KMS-11 (cell line): ENCODE results near the gene GNB1L.

ENCODE experiments used
- H2AFZ ChIP-seq: fragments of 200-600 bp; sonication (generic); 2 replicates; pipeline ENCODE4 v1.6.1; 2016; ENCODE audit warnings: antibody characterized with exemption, mixed run types, low read depth
- H3K27ac ChIP-seq: fragments of 200-600 bp; sonication (generic); 2 replicates; pipeline ENCODE4 v1.6.1; 2016; ENCODE audit warnings: mild to moderate bottlenecking, mixed run types
- H3K27me3 ChIP-seq: fragments of 200-600 bp; sonication (generic); 2 replicates; pipeline ENCODE4 v1.6.1; 2017; ENCODE audit warnings: mild to moderate bottlenecking, low read depth, mixed run types, moderate library complexity; ENCODE audit not compliant: insufficient read depth
- H3K36me3 ChIP-seq: fragments of 200-600 bp; sonication (generic); 2 replicates; pipeline ENCODE4 v1.6.1; 2017; ENCODE audit warnings: mild to moderate bottlenecking, mixed run types; ENCODE audit not compliant: insufficient read depth
- H3K4me1 ChIP-seq: fragments of 200-600 bp; sonication (generic); 2 replicates; pipeline ENCODE4 v1.6.1; 2016; ENCODE audit warnings: mild to moderate bottlenecking, low read depth, mixed run types; ENCODE audit not compliant: poor library complexity, severe bottlenecking
- H3K4me2 ChIP-seq: fragments of 200-600 bp; sonication (generic); 2 replicates; pipeline ENCODE4 v1.7.0; 2016; ENCODE audit warnings: mild to moderate bottlenecking, mixed run types
- H3K4me3 ChIP-seq: fragments of 200-600 bp; sonication (generic); IDR thresholded peaks from 2 replicates; pipeline ENCODE4 v1.6.1; 2017; ENCODE audit warnings: low read depth, low read length, mixed read lengths; ENCODE audit not compliant: insufficient read depth
- H3K79me2 ChIP-seq: fragments of 200-600 bp; sonication (generic); 2 replicates; pipeline ENCODE4 v1.6.1; 2016; ENCODE audit warnings: low read depth, mixed run types; ENCODE audit not compliant: insufficient read depth
- H3K9ac ChIP-seq: fragments of 200-600 bp; sonication (generic); 2 replicates; pipeline ENCODE4 v1.6.1; 2016; ENCODE audit warnings: mild to moderate bottlenecking, mixed run types
- H4K20me1 ChIP-seq: fragments of 200-600 bp; sonication (generic); 2 replicates; pipeline ENCODE4 v1.6.1; 2016; ENCODE audit warnings: mild to moderate bottlenecking, mixed run types; ENCODE audit not compliant: insufficient read depth
- CTCF ChIP-seq: fragments of 200-600 bp; sonication (generic); conservative IDR thresholded peaks from 2 replicates; pipeline ENCODE4 v1.6.1; 2017; ENCODE audit warnings: low read depth, mild to moderate bottlenecking, antibody characterized with exemption, low read length, moderate library complexity, mixed read lengths

The GNB1L gene

GRCh38 chr22:19831016-19831415 lies 23.7 kb downstream of the GNB1L start:
- Histone ChIP-seq H3K27me3 (no peaks in the 10 kb centered on the region), H3K27ac (no peak overlapping the region), H4K20me1 (no peaks in the 10 kb centered on the region), H3K9ac (no peak overlapping the region), H3K4me1 (peaks cover 11% of the 10 kb centered on the region), H3K4me3 (no peak overlapping the region), H2AFZ (no peak overlapping the region), H3K79me2 (no peaks in the 10 kb centered on the region; the same call in 1 of the 2 replicates), H3K4me2 (no peak overlapping the region), H3K36me3 (no peaks in the 10 kb centered on the region)
- TF ChIP-seq CTCF, result no peak

- Histone ChIP-seq H3K9ac (no peak overlapping the region), H3K4me2 (no peak overlapping the region), H2AFZ (no peak overlapping the region)
Measured at GRCh38 chr22:19828035-19828401, 26.7 kb downstream of the GNB1L start.

GRCh38 chr22:19827341-19828034 lies 27.2 kb downstream of the GNB1L start:
- H4K20me1 ChIP-seq, result no peaks in the 10 kb centered on the region
- no peak overlapping the region for H2AFZ ChIP-seq
- H3K9ac ChIP-seq, result no peak overlapping the region
- no peak overlapping the region for H3K27ac ChIP-seq
- no peak overlapping the region for H3K4me3 ChIP-seq
- H3K27me3 ChIP-seq, result no peaks in the 10 kb centered on the region
- H3K79me2 ChIP-seq, result no peaks in the 10 kb centered on the region; the same call in 1 of the 2 replicates
- H3K36me3 ChIP-seq, result no peaks in the 10 kb centered on the region
- TF ChIP-seq CTCF, result no peak
- H3K4me1 ChIP-seq, result peaks cover 23% of the 10 kb centered on the region
- H3K4me2 ChIP-seq, result no peak overlapping the region

More at GRCh38 chr22:19828035-19828401, 26.7 kb downstream of the GNB1L start:
- no peak for TF ChIP-seq CTCF
- no peaks in the 10 kb centered on the region; the same call in 1 of the 2 replicates for H3K79me2 ChIP-seq
- H3K27me3 ChIP-seq, result no peaks in the 10 kb centered on the region
- no peaks in the 10 kb centered on the region for H4K20me1 ChIP-seq
- peaks cover 28% of the 10 kb centered on the region for H3K4me1 ChIP-seq
- no peaks in the 10 kb centered on the region for H3K36me3 ChIP-seq
- H3K4me3 ChIP-seq, result no peak overlapping the region
- H3K27ac ChIP-seq, result no peak overlapping the region

- Histone ChIP-seq H3K27ac (no peak overlapping the region), H3K36me3 (no peaks in the 10 kb centered on the region), H3K4me1 (peaks cover 23% of the 10 kb centered on the region), H3K4me3 (no peak overlapping the region), H3K27me3 (no peaks in the 10 kb centered on the region), H4K20me1 (no peaks in the 10 kb centered on the region), H3K9ac (no peak overlapping the region), H2AFZ (no peak overlapping the region), H3K4me2 (no peak overlapping the region), H3K79me2 (no peaks in the 10 kb centered on the region; the same call in 1 of the 2 replicates)
- TF ChIP-seq CTCF, result no peak
Measured at GRCh38 chr22:19826619-19826950, 28.1 kb downstream of the GNB1L start.
